ENCODE data around the gene PCSK2. TPM values are rescaled to one million over a fixed set of nuclear protein-coding genes. Genes with fewer than 3 reads are reported as not detected.

Gene PCSK2
- polyA plus RNA-seq, 1 donor from 2014 or later = 27.9 TPM

DNA sequence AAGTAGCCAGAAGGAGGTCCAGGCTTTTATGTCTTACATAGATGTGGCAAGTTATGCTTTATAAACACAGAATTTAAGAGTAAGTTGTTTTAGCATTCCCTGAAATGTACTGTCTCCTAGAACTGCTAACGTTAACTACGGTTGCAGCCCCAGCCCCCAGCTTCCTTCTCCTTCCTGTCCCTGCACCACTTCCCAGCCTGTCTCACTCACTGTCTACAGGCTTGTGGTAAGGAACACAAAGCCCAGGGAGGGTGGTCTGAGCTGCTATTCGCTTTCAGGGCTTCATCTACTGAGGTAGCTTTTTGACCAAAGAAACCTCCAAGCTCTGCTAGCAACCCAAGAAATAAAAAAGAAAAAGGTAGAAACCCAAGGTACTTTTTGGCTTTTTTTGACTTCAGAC, 35.9 kb downstream of the PCSK2 start:
- Histone ChIP-seq H2AFZ (ENCODE audit: low read depth, low read length) (no peak overlapping the region), H3K4me3 (ENCODE audit: low read length) (no peak overlapping the region), H3K27me3 (ENCODE audit: insufficient read depth, low read depth, low read length) (no peaks in the 10 kb centered on the region), H3K27ac (ENCODE audit: low read length) (no peak overlapping the region), H3K79me2 (replicated peaks; ENCODE audit: insufficient read depth, low read length) (no peaks in the 10 kb centered on the region), H4K20me1 (ENCODE audit: insufficient read depth) (no peaks in the 10 kb centered on the region), H3F3A (ENCODE audit: insufficient read depth, low read length, poor library complexity, severe bottlenecking) (no peaks in the 10 kb centered on the region), H3K4me2 (ENCODE audit: low read length) (no peak overlapping the region), H3K9ac (ENCODE audit: low read length) (no peak overlapping the region), H3K36me3 (ENCODE audit: insufficient read depth, low read length) (no peaks in the 10 kb centered on the region), H3K9me2 (ENCODE audit: insufficient read depth, low read length) (no peaks in the 10 kb centered on the region), H3K9me3 (ENCODE audit: low read length) (no peaks in the 10 kb centered on the region)
- TF ChIP-seq EZH2 (IDR thresholded peaks at IDR 0.05; ENCODE audit: borderline replicate concordance, insufficient read depth, low read length, poor library complexity, severe bottlenecking) = no peak
- no peak for TF ChIP-seq RAD21 (conservative IDR thresholded peaks at IDR 0.05)
- TF ChIP-seq MXI1 (conservative IDR thresholded peaks at IDR 0.05; ENCODE audit: poor library complexity, severe bottlenecking) = no peak
- TF ChIP-seq TAF1 (IDR thresholded peaks at IDR 0.05; ENCODE audit: low read depth) = no peak
- TF ChIP-seq REST (IDR thresholded peaks at IDR 0.05; ENCODE audit: borderline replicate concordance) = no peak
- no peak for TF ChIP-seq SMC3 (conservative IDR thresholded peaks at IDR 0.05; ENCODE audit: poor library complexity)
- no peak for TF ChIP-seq POLR2AphosphoS5 (IDR thresholded peaks at IDR 0.05)
- no peak for TF ChIP-seq EP300 (conservative IDR thresholded peaks at IDR 0.05; ENCODE audit: poor library complexity, severe bottlenecking)
- TF ChIP-seq, protein P1, sequence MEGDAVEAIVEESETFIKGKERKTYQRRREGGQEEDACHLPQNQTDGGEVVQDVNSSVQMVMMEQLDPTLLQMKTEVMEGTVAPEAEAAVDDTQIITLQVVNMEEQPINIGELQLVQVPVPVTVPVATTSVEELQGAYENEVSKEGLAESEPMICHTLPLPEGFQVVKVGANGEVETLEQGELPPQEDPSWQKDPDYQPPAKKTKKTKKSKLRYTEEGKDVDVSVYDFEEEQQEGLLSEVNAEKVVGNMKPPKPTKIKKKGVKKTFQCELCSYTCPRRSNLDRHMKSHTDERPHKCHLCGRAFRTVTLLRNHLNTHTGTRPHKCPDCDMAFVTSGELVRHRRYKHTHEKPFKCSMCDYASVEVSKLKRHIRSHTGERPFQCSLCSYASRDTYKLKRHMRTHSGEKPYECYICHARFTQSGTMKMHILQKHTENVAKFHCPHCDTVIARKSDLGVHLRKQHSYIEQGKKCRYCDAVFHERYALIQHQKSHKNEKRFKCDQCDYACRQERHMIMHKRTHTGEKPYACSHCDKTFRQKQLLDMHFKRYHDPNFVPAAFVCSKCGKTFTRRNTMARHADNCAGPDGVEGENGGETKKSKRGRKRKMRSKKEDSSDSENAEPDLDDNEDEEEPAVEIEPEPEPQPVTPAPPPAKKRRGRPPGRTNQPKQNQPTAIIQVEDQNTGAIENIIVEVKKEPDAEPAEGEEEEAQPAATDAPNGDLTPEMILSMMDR (IDR thresholded peaks at IDR 0.05; ENCODE audit: poor library complexity, severe bottlenecking) = no peak

DNA sequence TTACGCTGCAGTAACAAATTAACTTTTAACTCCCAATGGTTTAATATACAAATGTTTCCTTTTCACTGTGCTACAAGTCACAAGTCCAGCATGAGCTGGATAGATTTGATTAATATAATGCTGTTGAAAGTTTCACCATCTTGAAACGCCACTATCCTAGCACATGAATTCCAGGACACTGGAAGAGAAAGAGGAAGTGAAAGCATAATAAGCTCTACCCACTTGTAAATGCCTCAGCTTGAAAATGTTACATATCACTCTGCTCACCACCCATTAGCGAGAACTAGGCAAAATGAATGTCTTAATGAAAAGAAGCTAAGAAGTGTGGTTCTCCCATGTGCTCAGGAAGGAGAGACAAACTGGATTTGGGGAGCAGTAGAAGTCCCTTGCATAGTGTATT, 46.9 kb downstream of the PCSK2 start:
- Histone ChIP-seq H3K27me3 (ENCODE audit: insufficient read depth, low read depth, low read length) (no peaks in the 10 kb centered on the region), H3K36me3 (ENCODE audit: insufficient read depth, low read length) (no peaks in the 10 kb centered on the region), H3K9me3 (ENCODE audit: low read length) (no peaks in the 10 kb centered on the region), H3K27ac (ENCODE audit: low read length) (no peak overlapping the region), H3K9me2 (ENCODE audit: insufficient read depth, low read length) (no peaks in the 10 kb centered on the region), H2AFZ (ENCODE audit: low read depth, low read length) (no peak overlapping the region), H3F3A (ENCODE audit: insufficient read depth, low read length, poor library complexity, severe bottlenecking) (no peaks in the 10 kb centered on the region), H3K9ac (ENCODE audit: low read length) (no peak overlapping the region), H3K79me2 (replicated peaks; ENCODE audit: insufficient read depth, low read length) (no peaks in the 10 kb centered on the region), H3K4me2 (ENCODE audit: low read length) (no peak overlapping the region), H3K4me3 (ENCODE audit: low read length) (no peak overlapping the region), H4K20me1 (ENCODE audit: insufficient read depth) (no peaks in the 10 kb centered on the region)
- TF ChIP-seq TAF1 (IDR thresholded peaks at IDR 0.05; ENCODE audit: low read depth) (no peak), REST (IDR thresholded peaks at IDR 0.05; ENCODE audit: borderline replicate concordance) (no peak), SMC3 (conservative IDR thresholded peaks at IDR 0.05; ENCODE audit: poor library complexity) (no peak), RAD21 (conservative IDR thresholded peaks at IDR 0.05) (no peak), EZH2 (IDR thresholded peaks at IDR 0.05; ENCODE audit: borderline replicate concordance, insufficient read depth, low read length, poor library complexity, severe bottlenecking) (no peak), EP300 (conservative IDR thresholded peaks at IDR 0.05; ENCODE audit: poor library complexity, severe bottlenecking) (no peak), POLR2AphosphoS5 (IDR thresholded peaks at IDR 0.05) (no peak), MXI1 (conservative IDR thresholded peaks at IDR 0.05; ENCODE audit: poor library complexity, severe bottlenecking) (no peak)
- TF ChIP-seq, protein P1 (IDR thresholded peaks at IDR 0.05; ENCODE audit: poor library complexity, severe bottlenecking) = no peak
